H1 (cell line): ENCODE data around the gene DYNLT3. TPM values are rescaled to one million over a fixed set of nuclear protein-coding genes. Genes with fewer than 3 reads are reported as not detected.

Experiments used
- CTCF ChIA-PET: fragments of 300-600 bp; sonication (Branson Sonifier 250); formaldehyde crosslinking; loops from one replicate; lab custom pipeline; 2021; ENCODE audit not compliant: partially characterized antibody; lab: Charles Lee
- POLR2A ChIA-PET: fragments of 300-600 bp; sonication (Branson Sonifier 250); formaldehyde crosslinking; loops from one replicate; lab custom pipeline; 2021; ENCODE audit warnings: inconsistent platforms; ENCODE audit not compliant: partially characterized antibody; lab: Charles Lee
- DNase-seq, 2 experiments: peaks; one replicate each; pipeline versions ENCODE4 v3.0.0 to v3.0.0-alpha.2; 2010 to 2022; ENCODE audit warnings: low spot score in 2 of 2, low read depth in 1 of 2, mixed read lengths in 1 of 2
- FAIRE-seq: peaks from 2 replicates; lab custom pipeline; 2011; peaks lifted over from hg19 to GRCh38; lab: Jason Lieb, UNC
- H2AFZ ChIP-seq: 2 replicates; pipeline ENCODE4 v1.8.1; 2012; ENCODE audit warnings: low read length, inconsistent platforms
- H2AK5ac ChIP-seq: 2 replicates; pipeline ENCODE4 v1.6.1; 2013; ENCODE audit warnings: low read depth, low read length
- H2BK120ac ChIP-seq: replicated peaks from 2 replicates; pipeline ENCODE3; 2013; ENCODE audit warnings: low read depth, low read length, inconsistent platforms
- H2BK12ac ChIP-seq: 2 replicates; pipeline ENCODE4 v1.6.1; 2013; ENCODE audit warnings: low read depth, low read length
- H2BK15ac ChIP-seq: 2 replicates; pipeline ENCODE4 v1.6.1; 2013; ENCODE audit warnings: low read length
- H2BK20ac ChIP-seq: 2 replicates; pipeline ENCODE4 v1.6.1; 2013; ENCODE audit warnings: low read length
- H2BK5ac ChIP-seq: 2 replicates; pipeline ENCODE4 v1.6.1; 2013; ENCODE audit warnings: low read depth, low read length
- H3K14ac ChIP-seq: 2 replicates; pipeline ENCODE4 v1.6.1; 2013; ENCODE audit warnings: inconsistent platforms; ENCODE audit not compliant: insufficient read length
- H3K18ac ChIP-seq: 2 replicates; pipeline ENCODE4 v1.6.1; 2013; ENCODE audit warnings: low read length; ENCODE audit errors: extremely low read depth
- H3K23ac ChIP-seq: 2 replicates; pipeline ENCODE4 v1.6.1; 2013; ENCODE audit warnings: inconsistent platforms; ENCODE audit not compliant: insufficient read length
- H3K23me2 ChIP-seq: 2 replicates; pipeline ENCODE4 v1.6.1; 2013; ENCODE audit warnings: low read depth, low read length
- H3K27ac ChIP-seq: 2 replicates; pipeline ENCODE4 v1.6.1; 2011; ENCODE audit warnings: low read depth, low read length, inconsistent platforms
- H3K27me3 ChIP-seq, 4 experiments: replicated peaks in 1 of 4; 1 replicate in 1 of 4; 2 replicates in 3 of 4; pipeline versions ENCODE4 v1.6.1 to v1.8.1; 2011 to 2013; ENCODE audit warnings: low read length in 3 of 4, mild to moderate bottlenecking in 3 of 4, inconsistent platforms in 2 of 4, mixed read lengths in 2 of 4, moderate library complexity in 1 of 4; ENCODE audit not compliant: control insufficient read depth in 3 of 4, insufficient read depth in 3 of 4; ENCODE audit errors: extremely low read depth in 1 of 4
- H3K36me3 ChIP-seq, 4 experiments: 2 replicates each; pipeline versions ENCODE4 v1.6.1 to v1.8.1; 2011 to 2013; ENCODE audit warnings: mild to moderate bottlenecking in 4 of 4, low read length in 3 of 4, moderate library complexity in 2 of 4, control low read depth in 1 of 4, inconsistent platforms in 1 of 4; ENCODE audit not compliant: insufficient read depth in 4 of 4, control insufficient read depth in 2 of 4
- H3K4ac ChIP-seq: replicated peaks from 2 replicates; pipeline ENCODE3; 2013; ENCODE audit warnings: low read length, low read depth, mixed read lengths, inconsistent platforms; ENCODE audit not compliant: insufficient read length
- H3K4me1 ChIP-seq, 4 experiments: replicated peaks in 1 of 4; 1 replicate in 1 of 4; 2 replicates in 3 of 4; pipeline versions ENCODE4 v1.6.1 to v1.8.1; 2011 to 2013; ENCODE audit warnings: low read length in 3 of 4, inconsistent platforms in 2 of 4, mixed read lengths in 1 of 4; ENCODE audit not compliant: insufficient read depth in 4 of 4, control insufficient read depth in 3 of 4
- H3K4me2 ChIP-seq, 2 experiments: 2 replicates each; pipeline versions ENCODE4 v1.6.1 to v1.8.1; 2011 to 2013; ENCODE audit warnings: low read depth in 2 of 2, low read length in 2 of 2, control low read depth in 1 of 2, inconsistent platforms in 1 of 2, mild to moderate bottlenecking in 1 of 2; ENCODE audit not compliant: insufficient read depth in 1 of 2
- H3K4me3 ChIP-seq, 4 experiments: fragments of 200-600, 300-600 bp in 1 of 4; sonication (generic), shearing (Covaris generic), sonication (Bioruptor Twin) in 1 of 4; 2 replicates each; pipeline versions ENCODE4 v1.5.1 to v1.8.1; 2011 to 2016; ENCODE audit warnings: low read length in 4 of 4, low read depth in 3 of 4, control low read depth in 2 of 4, inconsistent platforms in 2 of 4, mild to moderate bottlenecking in 2 of 4, mixed read lengths in 1 of 4, moderate library complexity in 1 of 4; ENCODE audit not compliant: insufficient read depth in 2 of 4; ENCODE audit errors: extremely low read depth in 1 of 4
- H3K56ac ChIP-seq: replicated peaks from 2 replicates; pipeline ENCODE3; 2013; ENCODE audit warnings: low read depth, mild to moderate bottlenecking, mixed read lengths, low read length, inconsistent platforms; ENCODE audit not compliant: insufficient read length
- H3K79me1 ChIP-seq: 2 replicates; pipeline ENCODE4 v1.6.1; 2013; ENCODE audit warnings: low read depth, low read length, control low read depth
- H3K79me2 ChIP-seq, 2 experiments: 2 replicates each; pipeline versions ENCODE4 v1.6.1 to v1.8.1; 2012 to 2013; ENCODE audit warnings: low read length in 2 of 2, mild to moderate bottlenecking in 2 of 2, inconsistent platforms in 1 of 2; ENCODE audit not compliant: insufficient read depth in 2 of 2, control insufficient read depth in 1 of 2
- H3K9ac ChIP-seq, 4 experiments: replicated peaks in 1 of 4; 1 replicate in 1 of 4; 2 replicates in 3 of 4; pipeline versions ENCODE4 v1.6.1 to v1.8.1; 2011 to 2013; ENCODE audit warnings: low read depth in 3 of 4, low read length in 3 of 4, control low read depth in 2 of 4, mild to moderate bottlenecking in 2 of 4, moderate library complexity in 2 of 4, inconsistent platforms in 1 of 4; ENCODE audit errors: extremely low read depth in 1 of 4
- H3K9me3 ChIP-seq, 2 experiments: 2 replicates each; pipeline versions ENCODE4 v1.6.1 to v1.8.1; 2012 to 2013; ENCODE audit warnings: mild to moderate bottlenecking in 2 of 2, moderate library complexity in 2 of 2, control low read depth in 1 of 2, inconsistent platforms in 1 of 2, low read depth in 1 of 2, low read length in 1 of 2, mixed read lengths in 1 of 2; ENCODE audit not compliant: insufficient read depth in 2 of 2
- H4K20me1 ChIP-seq, 2 experiments: replicated peaks in 1 of 2; 2 replicates each; pipeline versions ENCODE3 to v1.8.1; 2011 to 2013; ENCODE audit warnings: inconsistent platforms in 2 of 2, low read length in 2 of 2, mild to moderate bottlenecking in 1 of 2; ENCODE audit not compliant: insufficient read depth in 2 of 2, control insufficient read depth in 1 of 2
- H4K5ac ChIP-seq: 2 replicates; pipeline ENCODE4 v1.6.1; 2013; ENCODE audit warnings: low read length, low read depth, mixed read lengths, inconsistent platforms; ENCODE audit not compliant: insufficient read length
- H4K8ac ChIP-seq: 2 replicates; pipeline ENCODE4 v1.8.0; 2013; ENCODE audit warnings: mild to moderate bottlenecking, moderate library complexity, low read length, inconsistent platforms; ENCODE audit not compliant: insufficient read depth; ENCODE audit errors: extremely low read depth
- H4K91ac ChIP-seq: replicated peaks from 2 replicates; pipeline ENCODE3; 2013; ENCODE audit warnings: low read length, mixed read lengths, inconsistent platforms; ENCODE audit not compliant: insufficient read length
- BCL11A ChIP-seq, 2 experiments: IDR thresholded peaks; one replicate each; pipeline ENCODE4 v1.6.1; 2011; ENCODE audit warnings: low read depth in 2 of 2, low read length in 2 of 2, mild to moderate bottlenecking in 2 of 2
- FOSL1 ChIP-seq: IDR thresholded peaks from 2 replicates; pipeline ENCODE4 v1.6.1; 2011; ENCODE audit warnings: mild to moderate bottlenecking, low read depth, low read length, moderate library complexity; ENCODE audit not compliant: insufficient read depth
- KDM4A ChIP-seq: IDR thresholded peaks from one replicate; pipeline ENCODE4 v1.7.1; 2012; ENCODE audit warnings: low read depth, mild to moderate bottlenecking, moderate library complexity, low read length, inconsistent platforms; ENCODE audit not compliant: severe bottlenecking
- TCF12 ChIP-seq: IDR thresholded peaks from 2 replicates; pipeline ENCODE4 v1.6.1; 2011; ENCODE audit warnings: low read depth, mild to moderate bottlenecking, low read length
- USF2 ChIP-seq: IDR thresholded peaks from 2 replicates; pipeline ENCODE4 v1.6.1; 2011; ENCODE audit warnings: low read length, improper control_type of control experiment
- WGBS, 2 experiments: shearing (Covaris generic) in 1 of 2; methylation state at CpG; one replicate each; pipeline versions ENCODE4 v1.1.6 to v1.1.7; 2013 to 2015; ENCODE audit warnings: low lambda C conversion rate in 2 of 2, mixed read lengths in 2 of 2, inconsistent platforms in 1 of 2, low coverage in 1 of 2, missing lambda C conversion rate in 1 of 2; ENCODE audit not compliant: insufficient replicate concordance in 2 of 2, insufficient coverage in 1 of 2, insufficient read length in 1 of 2; ENCODE audit errors: extremely low coverage in 1 of 2, missing lambda C conversion rate in 1 of 2; 5-methylcytosine and 5-hydroxymethylcytosine counted together
- polyA plus RNA-seq, 7 experiments: library from polyadenylated mRNA; depleted of rRNA in 3 of 7; stranded (reverse) in 5 of 7; unstranded in 2 of 7; fragments of >200 nt in 5 of 7; fragments of 200-250 nt in 2 of 7; gene quantifications; 1 replicate in 5 of 7; 2 replicates in 1 of 7; 4 replicates in 1 of 7; pipeline versions ENCODE4 v1.2.1 to v1.2.3, GENCODE V29; 2011 to 2013; ENCODE audit warnings: missing spikeins in 2 of 7, mixed read lengths in 2 of 7
- total RNA-seq: library from RNA; stranded (reverse); fragmentation: NEBNext Ultra II Directional; extraction: Animal tissue kit (Norgen Biotek cat#: 25700); gene quantifications from 2 replicates; pipeline ENCODE4 v1.2.1, GENCODE V29; 2021

Gene DYNLT3
- total and polyA plus RNA-seq, 2 of the 8 experiments (the other 6 are each of a cell fraction or from before 2014, with no cell fraction given), result 2.3 to 3.5 TPM

DNA sequence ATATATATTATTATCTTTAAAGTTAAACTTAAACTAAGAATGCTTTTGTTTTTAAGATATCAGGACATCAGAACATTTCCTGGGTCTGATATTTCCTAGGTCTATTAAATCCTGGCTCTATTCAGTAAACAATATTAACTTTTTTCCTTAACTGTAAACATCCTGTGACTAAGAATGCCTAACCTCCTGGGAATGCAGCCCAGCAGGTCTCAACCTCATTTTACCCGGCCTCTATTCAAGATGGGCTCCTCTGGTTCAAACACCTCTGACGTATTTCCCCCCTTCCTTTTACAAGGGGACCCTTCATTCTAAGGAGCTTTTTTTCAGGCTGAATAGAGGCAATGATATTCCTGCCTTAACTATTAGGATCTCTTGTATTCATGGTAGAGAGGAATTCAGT, 35.8 kb upstream of the DYNLT3 start:
- Histone ChIP-seq H3K23ac (no peak overlapping the region), H4K20me1 (no peaks in the 10 kb centered on the region), H2BK120ac (no peak overlapping the region), H3K36me3 (no peaks in the 10 kb centered on the region), H3K27me3 (no peaks in the 10 kb centered on the region), H3K18ac (no peak overlapping the region), H3K4me1 (no peaks in the 10 kb centered on the region), H2BK20ac (no peak overlapping the region), H3K56ac (no peak overlapping the region), H3K4me3 (no peak overlapping the region), H3K27ac (no peak overlapping the region), H3K9me3 (no peaks in the 10 kb centered on the region), H3K79me1 (no peaks in the 10 kb centered on the region), H3K14ac (no peak overlapping the region), H3K79me2 (no peaks in the 10 kb centered on the region), H2AK5ac (no peak overlapping the region), H3K23me2 (no peaks in the 10 kb centered on the region), H4K8ac (no peak overlapping the region), H2AFZ (no peak overlapping the region), H3K4ac (no peak overlapping the region), H3K4me2 (no peak overlapping the region), H4K91ac (no peak overlapping the region), H2BK15ac (no peak overlapping the region), H3K9ac (no peak overlapping the region), H2BK12ac (no peak overlapping the region), H4K5ac (no peak overlapping the region), H2BK5ac (no peak overlapping the region)
- DNase-seq (no peak), FAIRE-seq (no peak)
- ChIA-PET POLR2A (no interaction called here), CTCF (no interaction called here)
- WGBS, 2 experiments, result 43% methylated on average over 1 of the region's 2 CpGs; no CpG with 5 or more reads in 1 of the 2 experiments
- TF ChIP-seq FOSL1, result no peak
- TF ChIP-seq USF2, result no peak
- TF ChIP-seq TCF12, result no peak
- TF ChIP-seq KDM4A, result no peak
- no peak for TF ChIP-seq BCL11A (IDR thresholded peaks at IDR 0.05; ENCODE audit: low read depth in 2 of 2, low read length in 2 of 2)
